NB4 (cell line): Measurements from ENCODE around the gene ZFPM1.

Source experiments
- DNase-seq: peaks from one replicate; pipeline ENCODE4 v3.0.0; 2010; ENCODE audit warnings: low read depth
- H3K4me3 ChIP-seq: one replicate; pipeline ENCODE4 v1.5.1; 2011; ENCODE audit warnings: mild to moderate bottlenecking, low read depth, low read length, moderate library complexity
- CTCF ChIP-seq: IDR thresholded peaks from one replicate; pipeline ENCODE4 v1.5.1; 2012; ENCODE audit warnings: low read depth, low read length
- MAX ChIP-seq: IDR thresholded peaks from 2 replicates; pipeline ENCODE4 v1.6.1; 2011; ENCODE audit warnings: low read depth, low read length
- MYC ChIP-seq: IDR thresholded peaks from 2 replicates; pipeline ENCODE4 v1.6.1; 2011; ENCODE audit warnings: low read depth, low read length
- POLR2A ChIP-seq: IDR thresholded peaks from 2 replicates; pipeline ENCODE4 v1.6.1; 2011; ENCODE audit warnings: mild to moderate bottlenecking; ENCODE audit not compliant: insufficient read length; ENCODE audit errors: extremely low read depth

Gene ZFPM1

GRCh38 chr16:88412766-88413165 lies 40.3 kb upstream of the ZFPM1 start:
- no peak for DNase-seq
- H3K4me3 ChIP-seq = no peak overlapping the region
- TF ChIP-seq POLR2A (no peak), MAX (no peak), CTCF (no peak), MYC (no peak)

GRCh38 chr16:88413231-88413630 lies 39.8 kb upstream of the ZFPM1 start:
- no peak for DNase-seq
- TF ChIP-seq MYC (no peak), POLR2A (no peak)
- H3K4me3 ChIP-seq = no peak overlapping the region

GRCh38 chr16:88413631-88414030 lies 39.4 kb upstream of the ZFPM1 start:
- no peak for TF ChIP-seq MAX
- no peak overlapping the region for H3K4me3 ChIP-seq
- no peak for DNase-seq

- TF ChIP-seq CTCF (no peak), POLR2A (no peak), MYC (no peak), MAX (no peak)
- H3K4me3 ChIP-seq = no peak overlapping the region
- DNase-seq = no peak
Observed at GRCh38 chr16:88414521-88415380, 38.3 kb upstream of the ZFPM1 start.

- DNase-seq = no peak
- TF ChIP-seq POLR2A = no peak
- TF ChIP-seq MYC = no peak
- no peak for TF ChIP-seq CTCF
- TF ChIP-seq MAX = no peak
- no peak overlapping the region for H3K4me3 ChIP-seq
Observed at GRCh38 chr16:88415381-88415705, 37.7 kb upstream of the ZFPM1 start.

GRCh38 chr16:88415713-88416323 lies 37.3 kb upstream of the ZFPM1 start:
- TF ChIP-seq MAX (no peak), POLR2A (no peak), MYC (no peak), CTCF (no peak)
- H3K4me3 ChIP-seq = no peak overlapping the region
- DNase-seq = no peak
